Ovary (tissue), 9 donors: Measurements from ENCODE around the gene AADACL4. TPM values are rescaled to one million over a fixed set of nuclear protein-coding genes. Genes with fewer than 3 reads are reported as not detected.

Source experiments
- DNase-seq, 5 donors: peaks; one replicate each; pipeline ENCODE4 v3.0.0-alpha.2; 2019 to 2020
- H3K27ac ChIP-seq, 2 donors: fragments of 200-600 bp; one replicate each; pipeline versions ENCODE4 v1.5.1 to v1.8.0; 2019 to 2022
- H3K27me3 ChIP-seq: fragments of 200-600 bp; one replicate; pipeline ENCODE4 v1.8.0; 2022
- H3K36me3 ChIP-seq: fragments of 200-600 bp; sonication (generic); one replicate; pipeline ENCODE4 v1.5.1; 2019
- H3K4me1 ChIP-seq: one replicate; pipeline ENCODE4 v1.8.1; 2013; ENCODE audit warnings: mild to moderate bottlenecking, moderate library complexity; ENCODE audit not compliant: insufficient read depth
- H3K4me3 ChIP-seq: fragments of 200-600 bp; sonication (generic); one replicate; pipeline ENCODE4 v1.5.1; 2017
- H3K9me3 ChIP-seq, 2 donors: fragments of 200-600 bp in 1 of 2; sonication (generic) in 1 of 2; one replicate each; pipeline versions ENCODE4 v1.5.1 to v1.8.1; 2013 to 2019; ENCODE audit warnings: mild to moderate bottlenecking in 1 of 2, moderate library complexity in 1 of 2
- EP300 ChIP-seq: sonication (generic); formaldehyde crosslinking; IDR thresholded peaks from one replicate; pipeline ENCODE4 v1.6.1; 2017; ENCODE audit warnings: antibody characterized with exemption
- POLR2A ChIP-seq: fragments of 450-650 bp; IDR thresholded peaks from one replicate; pipeline ENCODE4 v1.6.1; 2017; ENCODE audit warnings: antibody characterized with exemption, mild to moderate bottlenecking, moderate library complexity
- WGBS, 3 donors: extraction: QIAGEN DNeasy Blood & Tissue Kit in 1 of 3; methylation state at CpG; one replicate each; pipeline versions ENCODE4 v1.1.5 to v1.1.7; 2013 to 2017; 5-methylcytosine and 5-hydroxymethylcytosine counted together
- intact Hi-C, 4 donors: fragments of 100-400 bp; cut with DNase I; formaldehyde crosslinking; loops; one replicate each; pipeline versions ENCODE4 v1.11.0 to v1.15.1; 2022 to 2023
- polyA plus RNA-seq, 2 donors: library from polyadenylated mRNA; stranded (reverse); fragments of 200-250 nt in 1 of 2; fragments of 350-450 nt in 1 of 2; fragmentation: Illumina TruSeq in 1 of 2; extraction: RNeasy Lipid Tissue Mini Kit (QIAGEN cat#74804) in 1 of 2; gene quantifications; one replicate each; pipeline ENCODE4 v1.2.3, GENCODE V29; 2013 to 2014
- total RNA-seq, 7 donors: library from RNA; depleted of rRNA in 2 of 7; stranded (reverse); fragments of >200 nt in 2 of 7; fragmentation: NEBNext Ultra II Directional in 3 of 7; extraction: Animal tissue kit (Norgen Biotek cat#: 25700) in 3 of 7; gene quantifications; one replicate each; pipeline versions ENCODE4 v1.1.0 to v1.2.4, GENCODE V29; 2016 to 2023
- TF ChIP-seq, protein P1 (sequence below), 3 donors: fragments of 450-650 bp in 2 of 3; fragments of 200-600 bp in 1 of 3; IDR thresholded peaks; one replicate each; pipeline versions ENCODE4 v1.5.1 to v1.8.0; 2016 to 2022; ENCODE audit warnings: antibody characterized with exemption in 3 of 3, mild to moderate bottlenecking in 1 of 3
- donor health status: DM: no; HTN: no; CAD: no; lungs with moderate emphysema.
- donor health status: DM: no; HTN: no; CAD: no.
- donor health status: Bipolar disorder and iron deficiency.
- donor health status: DM: yes; HTN: yes; CAD: no.
- donor health status: DM: no; HTN: no; CAD: no.
- donor health status: DM: yes; HTN: yes; CAD: no.

Gene AADACL4
- total and polyA plus RNA-seq, 9 donors: 0.38 TPM; not detected in 8

DNA sequence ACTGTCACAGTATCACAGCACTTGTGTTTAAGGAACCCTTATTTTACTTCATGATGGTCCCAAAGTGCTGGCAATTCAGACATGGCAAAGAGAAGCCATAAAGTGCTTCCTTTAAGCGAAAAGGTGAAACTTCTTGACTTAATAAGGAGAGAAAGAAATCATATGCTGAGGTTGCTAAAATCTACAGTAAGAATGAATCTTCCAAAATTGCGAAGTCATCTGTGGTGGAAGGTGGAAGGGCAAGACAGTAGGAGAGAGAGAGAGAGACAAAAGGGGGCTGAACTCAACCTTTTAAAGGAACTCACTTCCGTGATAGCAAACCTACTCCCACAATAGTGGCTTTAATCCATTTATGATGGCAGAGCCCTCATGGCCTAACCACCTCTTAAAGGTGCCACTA lies 52.8 kb downstream of the AADACL4 start:
- Histone ChIP-seq H3K9me3 (no peaks in the 10 kb centered on the region), H3K27me3 (no peaks in the 10 kb centered on the region), H3K27ac (no peak overlapping the region), H3K4me3 (no peak overlapping the region), H3K36me3 (no peaks in the 10 kb centered on the region), H3K4me1 (no peaks in the 10 kb centered on the region)
- no peak for DNase-seq
- 71 to 80% (median 80%) methylated on average over 3 of the region's 3 CpGs for WGBS, 3 donors
- TF ChIP-seq EP300: no peak
- TF ChIP-seq, protein P1, sequence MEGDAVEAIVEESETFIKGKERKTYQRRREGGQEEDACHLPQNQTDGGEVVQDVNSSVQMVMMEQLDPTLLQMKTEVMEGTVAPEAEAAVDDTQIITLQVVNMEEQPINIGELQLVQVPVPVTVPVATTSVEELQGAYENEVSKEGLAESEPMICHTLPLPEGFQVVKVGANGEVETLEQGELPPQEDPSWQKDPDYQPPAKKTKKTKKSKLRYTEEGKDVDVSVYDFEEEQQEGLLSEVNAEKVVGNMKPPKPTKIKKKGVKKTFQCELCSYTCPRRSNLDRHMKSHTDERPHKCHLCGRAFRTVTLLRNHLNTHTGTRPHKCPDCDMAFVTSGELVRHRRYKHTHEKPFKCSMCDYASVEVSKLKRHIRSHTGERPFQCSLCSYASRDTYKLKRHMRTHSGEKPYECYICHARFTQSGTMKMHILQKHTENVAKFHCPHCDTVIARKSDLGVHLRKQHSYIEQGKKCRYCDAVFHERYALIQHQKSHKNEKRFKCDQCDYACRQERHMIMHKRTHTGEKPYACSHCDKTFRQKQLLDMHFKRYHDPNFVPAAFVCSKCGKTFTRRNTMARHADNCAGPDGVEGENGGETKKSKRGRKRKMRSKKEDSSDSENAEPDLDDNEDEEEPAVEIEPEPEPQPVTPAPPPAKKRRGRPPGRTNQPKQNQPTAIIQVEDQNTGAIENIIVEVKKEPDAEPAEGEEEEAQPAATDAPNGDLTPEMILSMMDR (IDR thresholded peaks at IDR 0.05): no peak
- no peak for TF ChIP-seq POLR2A
- intact Hi-C loops: no loop called here

DNA sequence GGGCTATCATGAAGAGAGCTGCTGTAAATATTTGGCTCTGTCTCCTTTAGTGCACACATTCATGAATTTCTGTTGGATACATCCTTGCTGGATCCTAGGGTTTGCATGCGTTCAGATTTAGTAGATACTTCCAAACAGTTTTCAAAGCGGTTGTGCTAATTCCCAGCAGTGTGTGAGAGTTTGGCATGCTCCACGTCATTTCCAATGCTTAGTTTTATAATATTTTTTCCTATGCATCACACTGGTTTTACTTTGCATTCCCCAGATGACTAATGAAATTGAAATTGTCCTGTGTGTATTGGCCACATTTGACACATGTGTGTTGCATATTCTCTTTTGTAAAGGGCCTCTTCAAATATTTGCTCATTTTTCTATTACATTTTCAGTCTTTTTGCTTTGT lies 53.5 kb downstream of the AADACL4 start:
- Histone ChIP-seq H3K9me3 (no peaks in the 10 kb centered on the region), H3K27ac (no peak overlapping the region), H3K4me3 (no peak overlapping the region), H3K4me1 (no peaks in the 10 kb centered on the region), H3K36me3 (no peaks in the 10 kb centered on the region), H3K27me3 (no peaks in the 10 kb centered on the region)
- intact Hi-C loops: no loop called here
- TF ChIP-seq, protein P1 (IDR thresholded peaks at IDR 0.05): no peak
- TF ChIP-seq POLR2A (no peak), EP300 (no peak)
- DNase-seq: no peak
- 84 to 91% (median 88%) methylated on average over 3 of the region's 3 CpGs for WGBS, 3 donors

DNA sequence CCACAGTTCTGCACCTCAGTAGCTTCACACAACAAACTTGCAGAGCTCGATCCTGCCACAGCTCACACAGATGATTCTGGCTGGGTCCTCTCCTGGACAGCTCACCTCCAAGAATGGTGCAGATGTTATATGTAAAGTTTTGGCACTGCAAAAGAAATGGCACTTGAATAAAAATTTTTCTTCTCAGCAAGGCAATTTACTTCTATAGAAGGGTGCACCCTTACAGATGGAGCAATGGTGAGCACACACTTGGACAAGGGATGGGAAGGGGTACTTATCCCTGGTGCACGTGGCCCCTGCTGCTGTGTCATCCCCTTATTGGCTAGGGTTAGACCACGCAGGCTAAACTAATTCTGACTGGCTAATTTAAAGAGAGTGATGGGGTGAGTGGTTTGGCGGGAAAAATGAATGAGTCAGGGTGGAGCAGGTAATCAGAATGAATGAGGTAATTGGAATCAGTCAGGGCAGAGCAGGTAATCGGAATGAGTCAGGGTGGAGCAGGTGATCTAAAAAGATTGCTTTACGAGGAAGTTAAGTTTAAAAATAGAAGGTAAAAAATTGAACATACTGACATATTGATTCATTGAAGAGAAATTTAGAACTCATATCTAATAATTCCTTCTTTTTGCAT lies 60.1 kb downstream of the AADACL4 start:
- WGBS, 3 donors: 71 to 76% (median 75%) methylated on average over 6 of the region's 6 CpGs
- H3K27ac ChIP-seq: no peak overlapping the region
- TF ChIP-seq EP300 (no peak), POLR2A (no peak)
- TF ChIP-seq, protein P1 (IDR thresholded peaks at IDR 0.05): no peak
- intact Hi-C loops: no loop called here
- no peak for DNase-seq
- H3K36me3 ChIP-seq: no peaks in the 10 kb centered on the region
- no peaks in the 10 kb centered on the region for H3K9me3 ChIP-seq
- no peaks in the 10 kb centered on the region for H3K4me1 ChIP-seq
- H3K4me3 ChIP-seq: no peak overlapping the region
- H3K27me3 ChIP-seq: no peaks in the 10 kb centered on the region

DNA sequence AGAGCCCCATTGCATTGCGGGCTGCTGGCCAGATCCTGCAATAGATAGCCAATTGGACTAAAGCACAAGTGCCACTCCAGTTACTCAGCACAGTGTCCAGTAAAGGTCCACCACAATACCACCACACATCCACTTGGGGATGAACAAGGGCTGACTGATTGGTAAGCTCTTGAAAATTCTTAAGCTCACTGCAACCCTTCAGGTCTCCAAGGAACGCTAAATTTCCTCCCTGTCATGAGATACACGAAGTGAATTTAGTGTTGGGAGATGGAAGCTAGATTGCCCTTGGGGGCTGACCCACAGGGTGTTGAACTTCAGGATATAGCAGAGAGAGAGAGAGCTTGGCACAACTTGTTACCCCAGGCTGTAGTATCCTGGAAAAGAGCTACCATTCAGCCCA lies 62.2 kb downstream of the AADACL4 start:
- WGBS, 3 donors: 61 to 79% (median 76%) methylated on average over 3 of the region's 3 CpGs
- TF ChIP-seq EP300 (no peak), POLR2A (no peak)
- TF ChIP-seq, protein P1 (IDR thresholded peaks at IDR 0.05): no peak
- Histone ChIP-seq H3K36me3 (no peaks in the 10 kb centered on the region), H3K27me3 (no peaks in the 10 kb centered on the region), H3K27ac (no peak overlapping the region), H3K4me1 (no peaks in the 10 kb centered on the region), H3K9me3 (no peaks in the 10 kb centered on the region), H3K4me3 (no peak overlapping the region)
- no peak for DNase-seq
- intact Hi-C loops: no loop called here
